T-cell (primary cell): ENCODE measurements around the gene XPO5. TPM values are rescaled to one million over a fixed set of nuclear protein-coding genes. Genes with fewer than 3 reads are reported as not detected.
"Not testable (repeated sequence)": the region's sequence is repeated elsewhere in the genome, so short reads cannot be mapped to it uniquely, and the experiment has no call there.

Experiments
- ATAC-seq, 4 experiments: fragments of 200-7000 bp in 3 of 4; fragments of 150-1000 bp in 1 of 4; cut with Tn5 transposase; replicated peaks in 1 of 4; 1 replicate in 3 of 4; 2 replicates in 1 of 4; pipeline ENCODE4 v1.10.0; 2021; ENCODE audit warnings: moderate library complexity in 3 of 4, mild to moderate bottlenecking in 2 of 4, moderate number of reproducible peaks in 1 of 4
- CTCF ChIA-PET, 2 donors: fragments of 300-600 bp; sonication (Branson Sonifier 250); formaldehyde crosslinking; loops; one replicate each; lab custom pipeline; 2022; ENCODE audit warnings: antibody characterized with exemption in 2 of 2; lab: Charles Lee
- POLR2A ChIA-PET, 2 donors: fragments of 300-600 bp; sonication (Branson Sonifier 250); formaldehyde crosslinking; loops; one replicate each; lab custom pipeline; 2022; ENCODE audit warnings: antibody characterized with exemption in 2 of 2; lab: Charles Lee
- DNase-seq, 35 experiments: peaks; one replicate each; pipeline versions ENCODE4 v3.0.0 to v3.0.0-alpha.2; 2013 to 2023
- H3K27ac ChIP-seq: one replicate; pipeline ENCODE4 v1.5.1; 2013; ENCODE audit warnings: low read length
- H3K27me3 ChIP-seq, 2 experiments: replicated peaks in 1 of 2; 1 replicate in 1 of 2; 2 replicates in 1 of 2; pipeline versions ENCODE4 v1.6.1 to v1.7.0; 2013; ENCODE audit warnings: low read length in 1 of 2, mixed read lengths in 1 of 2; ENCODE audit not compliant: control insufficient read depth in 2 of 2, insufficient read depth in 2 of 2; ENCODE audit errors: extremely low read depth in 1 of 2
- H3K36me3 ChIP-seq, 2 donors: 1 replicate in 1 of 2; 2 replicates in 1 of 2; pipeline versions ENCODE4 v1.6.1 to v1.7.0; 2013; ENCODE audit warnings: low read length in 1 of 2; ENCODE audit not compliant: control insufficient read depth in 2 of 2, insufficient read depth in 1 of 2; ENCODE audit errors: extremely low read depth in 1 of 2
- H3K4me1 ChIP-seq, 2 experiments: 1 replicate in 1 of 2; 2 replicates in 1 of 2; pipeline versions ENCODE4 v1.6.1 to v1.7.0; 2013; ENCODE audit warnings: low read length in 2 of 2, mixed read lengths in 1 of 2; ENCODE audit not compliant: insufficient read depth in 2 of 2, control insufficient read depth in 1 of 2; ENCODE audit errors: extremely low read depth in 1 of 2
- H3K4me3 ChIP-seq, 2 donors: 1 replicate in 1 of 2; 2 replicates in 1 of 2; pipeline versions ENCODE4 v1.5.1 to v1.7.0; 2013; ENCODE audit warnings: mild to moderate bottlenecking in 2 of 2, low read length in 1 of 2, moderate library complexity in 1 of 2; ENCODE audit not compliant: control insufficient read depth in 1 of 2; ENCODE audit errors: extremely low read depth in 1 of 2
- H3K9me3 ChIP-seq: 2 replicates; pipeline ENCODE4 v1.7.0; 2013
- H3K27ac Mint-ChIP-seq, 2 donors: one replicate each; pipeline ENCODE4 v1.8.0; 2020 to 2021; ENCODE audit warnings: mild to moderate bottlenecking in 2 of 2, mixed read lengths in 2 of 2
- H3K27me3 Mint-ChIP-seq, 2 donors: one replicate each; pipeline ENCODE4 v1.8.0; 2021 to 2022; ENCODE audit warnings: mixed read lengths in 2 of 2
- H3K36me3 Mint-ChIP-seq: one replicate; pipeline ENCODE4 v1.8.0; 2021; ENCODE audit warnings: mixed read lengths
- H3K4me1 Mint-ChIP-seq, 3 donors: one replicate each; pipeline ENCODE4 v1.8.0; 2020 to 2022; ENCODE audit warnings: mixed read lengths in 3 of 3, mild to moderate bottlenecking in 1 of 3
- H3K4me3 Mint-ChIP-seq, 3 donors: one replicate each; pipeline ENCODE4 v1.8.0; 2020 to 2022; ENCODE audit warnings: mild to moderate bottlenecking in 3 of 3, mixed read lengths in 3 of 3, moderate library complexity in 3 of 3
- H3K9me3 Mint-ChIP-seq, 3 donors: one replicate each; pipeline ENCODE4 v1.8.0; 2020 to 2022; ENCODE audit warnings: mixed read lengths in 3 of 3
- WGBS: methylation state at CpG from one replicate; pipeline ENCODE4 v1.1.5; 2013; ENCODE audit warnings: missing lambda C conversion rate; ENCODE audit not compliant: insufficient coverage; 5-methylcytosine and 5-hydroxymethylcytosine counted together
- total RNA-seq, 35 experiments: library from RNA in 6 of 35; stranded (reverse) in 6 of 35; fragments of 120-200 nt in 1 of 35; gene quantifications; one replicate each; pipeline versions ENCODE4 v1.2.1 to v1.2.4 and lab custom pipeline; 2013 to 2026

XPO5 gene
- total RNA-seq, 5 donors from 2014 or later (not counting 1 experiment from before 2014, with no cell fraction given): 48.2 to 51.4 (median 50.3) TPM

- no peak for DNase-seq
Measured at GRCh38 chr6:43547222-43547621, 28.6 kb downstream of the XPO5 start.

GRCh38 chr6:43544461-43544860 is 31.4 kb downstream of the XPO5 start:
- 40% methylated on average over 1 of the region's 4 CpGs for WGBS
- no peaks in the 10 kb centered on the region for H3K9me3 Mint-ChIP-seq
- H3K27me3 ChIP-seq: no peaks in the 10 kb centered on the region
- ATAC-seq (no peak), DNase-seq (no peak)
- H3K4me1 Mint-ChIP-seq: peaks cover 0 to 2% (median 1%) of the 10 kb centered on the region in 3 donors
- H3K4me3 ChIP-seq: no peak overlapping the region
- H3K4me1 ChIP-seq: peaks cover 0 to 9% of the 10 kb centered on the region in 2 experiments
- H3K27ac Mint-ChIP-seq: no peak overlapping the region
- no peaks in the 10 kb centered on the region for H3K9me3 ChIP-seq
- H3K27me3 Mint-ChIP-seq: no peaks in the 10 kb centered on the region
- H3K36me3 ChIP-seq: peaks cover 0 to 64% of the 10 kb centered on the region in 2 donors
- no peak overlapping the region for H3K4me3 Mint-ChIP-seq
- peaks cover 52% of the 10 kb centered on the region for H3K36me3 Mint-ChIP-seq
- CTCF ChIA-PET: no interaction called here
- no peak overlapping the region for H3K27ac ChIP-seq
- POLR2A ChIA-PET: no interaction called here

More at GRCh38 chr6:43547222-43547621, 28.6 kb downstream of the XPO5 start:
- Mint-ChIP-seq H3K27me3 (no peaks in the 10 kb centered on the region), H3K36me3 (peaks cover 56% of the 10 kb centered on the region), H3K4me1 (peaks cover 0 to 2% (median 1%) of the 10 kb centered on the region in 3 donors), H3K27ac (no peak overlapping the region), H3K4me3 (no peak overlapping the region), H3K9me3 (no peaks in the 10 kb centered on the region)
- CTCF ChIA-PET: interaction anchor here in 1 of 2 donors (0.6 kb wide), 1 partner anchor 1635 kb away, joined by 3 read pairs; no protein-coding TSS in a partner anchor
- 100% methylated on average over 2 of the region's 3 CpGs for WGBS
- Histone ChIP-seq H3K9me3 (no peaks in the 10 kb centered on the region), H3K27ac (no peak overlapping the region), H3K4me1 (peaks cover 0 to 9% of the 10 kb centered on the region in 2 experiments), H3K27me3 (no peaks in the 10 kb centered on the region), H3K36me3 (peaks cover 0 to 78% of the 10 kb centered on the region in 2 donors), H3K4me3 (no peak overlapping the region)
- POLR2A ChIA-PET: no interaction called here
- ATAC-seq: no peak

GRCh38 chr6:43541774-43542471 is 33.9 kb downstream of the XPO5 start:
- no CpG with 5 or more reads among the region's 8 CpGs for WGBS
- Mint-ChIP-seq H3K9me3 (no peaks in the 10 kb centered on the region), H3K27ac (no peak overlapping the region), H3K4me1 (peaks cover 0 to 2% (median 1%) of the 10 kb centered on the region in 3 donors), H3K36me3 (peaks cover 43% of the 10 kb centered on the region), H3K27me3 (no peaks in the 10 kb centered on the region), H3K4me3 (no peak overlapping the region)
- peaks cover 0 to 9% of the 10 kb centered on the region in 2 experiments for H3K4me1 ChIP-seq
- H3K27ac ChIP-seq: no peak overlapping the region
- DNase-seq (no peak), ATAC-seq (no peak)
- ChIA-PET CTCF (no interaction called here), POLR2A (no interaction called here)
- H3K27me3 ChIP-seq: no peaks in the 10 kb centered on the region
- H3K36me3 ChIP-seq: peaks cover 0 to 47% of the 10 kb centered on the region in 2 donors
- no peak overlapping the region for H3K4me3 ChIP-seq
- H3K9me3 ChIP-seq: no peaks in the 10 kb centered on the region

- Mint-ChIP-seq H3K36me3 (peaks cover 32% of the 10 kb centered on the region), H3K27me3 (no peaks in the 10 kb centered on the region), H3K27ac (no peak overlapping the region), H3K9me3 (no peaks in the 10 kb centered on the region), H3K4me3 (no peak overlapping the region), H3K4me1 (peaks cover 0 to 2% (median 1%) of the 10 kb centered on the region in 3 donors)
- peaks cover 0 to 33% of the 10 kb centered on the region in 2 donors for H3K36me3 ChIP-seq
- H3K4me1 ChIP-seq: peaks cover 0 to 9% of the 10 kb centered on the region in 2 experiments
- ChIA-PET CTCF (no interaction called here), POLR2A (interaction anchor here in 1 of 2 donors (0.6 kb wide), 1 partner anchor 1819 kb away, joined by 11 read pairs; no protein-coding TSS in a partner anchor)
- ATAC-seq (no peak), DNase-seq (no peak)
- H3K27me3 ChIP-seq: no peaks in the 10 kb centered on the region
- 100% methylated on average over 1 of the region's 5 CpGs for WGBS
- H3K4me3 ChIP-seq: no peak overlapping the region
- no peaks in the 10 kb centered on the region for H3K9me3 ChIP-seq
- H3K27ac ChIP-seq: no peak overlapping the region
Measured at GRCh38 chr6:43540507-43540906, 35.3 kb downstream of the XPO5 start.

GRCh38 chr6:43539409-43539808 is 36.4 kb downstream of the XPO5 start:
- DNase-seq, H3K9me3 Mint-ChIP-seq, H3K9me3 ChIP-seq, H3K4me1 ChIP-seq, H3K27ac ChIP-seq, H3K4me3 Mint-ChIP-seq, POLR2A ChIA-PET, CTCF ChIA-PET, H3K4me3 ChIP-seq, H3K27ac Mint-ChIP-seq, H3K27me3 Mint-ChIP-seq, H3K27me3 ChIP-seq, H3K4me1 Mint-ChIP-seq, ATAC-seq: not testable (repeated sequence)
- WGBS: 99% methylated on average over 14 of the region's 20 CpGs
- H3K36me3 Mint-ChIP-seq: peaks cover 31% of the 10 kb centered on the region
- peaks cover 0 to 27% of the 10 kb centered on the region in 2 donors for H3K36me3 ChIP-seq

GRCh38 chr6:43538986-43539385 is 36.9 kb downstream of the XPO5 start:
- POLR2A ChIA-PET, H3K27ac Mint-ChIP-seq, ATAC-seq, H3K9me3 ChIP-seq, CTCF ChIA-PET, H3K4me3 ChIP-seq, H3K27ac ChIP-seq, H3K4me1 ChIP-seq, H3K4me1 Mint-ChIP-seq, H3K27me3 ChIP-seq, H3K4me3 Mint-ChIP-seq, H3K9me3 Mint-ChIP-seq, H3K27me3 Mint-ChIP-seq, DNase-seq: not testable (repeated sequence)
- 95% methylated on average over 3 of the region's 17 CpGs for WGBS
- peaks cover 0 to 24% of the 10 kb centered on the region in 2 donors for H3K36me3 ChIP-seq
- H3K36me3 Mint-ChIP-seq: peaks cover 30% of the 10 kb centered on the region
